Hindlimb muscle (tissue), 1 donor: ENCODE data around the gene CCNF. TPM values are rescaled to one million over a fixed set of nuclear protein-coding genes. Genes with fewer than 3 reads are reported as not detected.
"Not testable (repeated sequence)": the region's sequence is repeated elsewhere in the genome, so short reads cannot be mapped to it uniquely, and the experiment has no call there.

ENCODE experiments used
- DNase-seq: peaks from one replicate; pipeline ENCODE4 v3.0.0-alpha.2; 2013
- polyA plus RNA-seq: library from polyadenylated mRNA; unstranded; fragments of 120-200 nt; gene quantifications from one replicate; pipeline ENCODE4 v1.2.1, GENCODE V29; 2013; ENCODE audit not compliant: insufficient read length

The CCNF gene
- polyA plus RNA-seq, 1 donor, result 7.0 TPM

DNA sequence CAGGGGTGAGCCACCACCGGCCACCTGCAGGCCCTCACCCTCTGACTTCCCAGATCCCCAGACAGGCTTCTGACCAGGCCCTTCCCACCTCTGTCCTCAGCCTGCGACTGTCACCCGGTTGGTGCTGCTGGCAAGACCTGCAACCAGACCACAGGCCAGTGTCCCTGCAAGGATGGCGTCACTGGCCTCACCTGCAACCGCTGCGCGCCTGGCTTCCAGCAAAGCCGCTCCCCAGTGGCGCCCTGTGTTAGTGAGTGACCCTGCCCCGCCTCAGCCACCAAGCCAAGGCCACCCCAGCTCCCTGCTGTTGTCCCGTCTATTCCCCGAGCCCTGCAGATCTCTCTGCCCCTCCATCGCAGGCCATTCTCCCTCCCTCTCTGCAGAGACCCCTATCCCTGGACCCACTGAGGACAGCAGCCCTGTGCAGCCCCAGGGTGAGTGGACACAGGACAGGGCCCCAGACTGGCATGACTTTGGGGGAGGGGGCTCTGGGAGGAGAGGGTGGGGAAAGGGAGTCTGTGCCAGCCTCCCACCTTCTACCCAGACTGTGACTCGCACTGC is 43.7 kb downstream of the CCNF start:
- no peak for DNase-seq

DNA sequence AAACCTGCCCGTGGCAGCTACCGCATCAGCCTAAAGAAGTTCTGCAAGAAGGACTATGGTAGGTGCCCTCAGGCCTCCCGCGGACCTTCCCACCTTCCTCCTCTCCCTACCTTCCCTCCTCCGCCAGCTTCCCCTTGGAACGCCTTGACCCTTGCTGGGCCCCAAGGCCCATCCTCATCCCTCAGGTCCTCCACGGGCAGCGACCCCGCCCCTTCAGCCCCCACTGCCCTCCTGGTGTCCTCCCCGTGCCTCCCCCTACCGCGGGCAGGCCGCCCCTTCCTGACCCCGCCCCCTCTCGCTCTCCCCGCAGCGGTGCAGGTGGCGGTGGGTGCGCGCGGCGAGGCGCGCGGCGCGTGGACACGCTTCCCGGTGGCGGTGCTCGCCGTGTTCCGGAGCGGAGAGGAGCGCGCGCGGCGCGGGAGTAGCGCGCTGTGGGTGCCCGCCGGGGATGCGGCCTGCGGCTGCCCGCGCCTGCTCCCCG is 44.2 kb downstream of the CCNF start:
- no peak for DNase-seq

DNA sequence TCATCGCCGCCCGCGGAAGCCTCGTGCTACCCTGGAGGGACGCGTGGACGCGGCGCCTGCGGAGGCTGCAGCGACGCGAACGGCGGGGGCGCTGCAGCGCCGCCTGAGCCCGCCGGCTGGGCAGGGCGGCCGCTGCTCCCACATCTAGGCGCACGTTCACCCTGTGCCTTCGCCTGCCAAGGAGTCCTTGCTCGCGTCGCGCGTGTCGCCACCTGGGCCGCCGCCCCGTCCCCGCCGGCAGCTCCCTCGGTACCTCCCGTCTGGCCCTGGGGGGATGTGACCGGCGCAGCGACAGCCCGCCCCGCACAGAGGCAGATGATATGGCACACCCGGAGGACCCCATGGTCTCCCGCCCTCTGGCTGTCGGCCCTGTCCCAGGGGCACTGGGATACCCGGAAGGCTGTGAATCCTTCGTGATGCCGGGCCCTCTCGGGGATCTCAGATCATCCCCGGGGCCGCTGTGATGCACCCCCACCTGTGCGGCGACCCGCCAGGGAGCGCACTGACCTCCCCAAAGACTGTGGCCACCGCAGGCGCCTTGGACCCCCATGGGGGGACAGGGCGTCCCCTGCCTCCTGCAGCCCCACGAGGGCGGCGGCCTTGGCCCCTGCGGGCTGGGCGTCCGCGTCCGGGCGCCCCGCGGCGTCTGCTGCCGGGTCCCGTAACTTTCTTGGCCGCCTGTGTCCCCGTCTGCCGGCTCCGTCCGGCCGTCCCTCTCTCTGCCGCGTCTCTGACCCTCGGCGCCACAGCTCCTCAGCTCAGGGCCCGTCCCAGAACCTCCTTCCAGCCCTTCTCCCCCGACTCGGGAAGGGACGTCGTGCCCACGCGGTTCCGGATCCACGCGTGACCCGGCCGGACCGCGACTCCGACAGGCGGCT is 45.0 kb downstream of the CCNF start:
- peak; percentile 51 for DNase-seq

DNA sequence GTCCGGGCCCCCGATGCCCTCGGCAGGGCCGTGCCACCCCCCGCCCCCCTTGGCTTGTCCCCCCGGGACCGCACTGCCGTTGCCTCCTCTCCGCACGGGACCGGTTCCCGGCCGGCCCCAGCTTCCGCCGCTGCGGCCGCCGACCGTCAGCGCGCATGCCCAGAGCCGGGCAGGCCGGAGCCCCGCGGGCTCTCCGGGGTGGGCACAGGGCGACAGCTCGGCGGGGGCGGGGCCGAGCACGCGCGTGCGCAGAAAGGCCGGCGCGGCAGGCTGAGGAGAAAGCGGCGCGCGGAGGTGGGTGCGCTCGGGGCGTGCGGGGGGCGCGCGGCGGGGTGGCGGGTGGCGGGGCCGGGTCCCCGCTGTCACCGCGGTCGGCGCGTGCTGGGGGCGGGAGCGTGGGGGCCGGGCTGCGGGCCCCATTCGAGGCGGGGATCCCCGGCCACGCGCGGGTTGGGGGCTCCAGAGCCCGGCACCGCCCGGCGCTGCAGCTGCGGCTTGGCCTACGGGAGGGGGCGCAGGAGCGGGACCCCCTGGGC is 45.7 kb downstream of the CCNF start, which contains the start of gene TBC1D24:
Gene TBC1D24 (plus strand): TSS at position 251 of the 536 bp plus-strand sequence. CDS start 21,022 bp downstream, outside the sequence.
- DNase-seq, result peak; percentile 92

DNA sequence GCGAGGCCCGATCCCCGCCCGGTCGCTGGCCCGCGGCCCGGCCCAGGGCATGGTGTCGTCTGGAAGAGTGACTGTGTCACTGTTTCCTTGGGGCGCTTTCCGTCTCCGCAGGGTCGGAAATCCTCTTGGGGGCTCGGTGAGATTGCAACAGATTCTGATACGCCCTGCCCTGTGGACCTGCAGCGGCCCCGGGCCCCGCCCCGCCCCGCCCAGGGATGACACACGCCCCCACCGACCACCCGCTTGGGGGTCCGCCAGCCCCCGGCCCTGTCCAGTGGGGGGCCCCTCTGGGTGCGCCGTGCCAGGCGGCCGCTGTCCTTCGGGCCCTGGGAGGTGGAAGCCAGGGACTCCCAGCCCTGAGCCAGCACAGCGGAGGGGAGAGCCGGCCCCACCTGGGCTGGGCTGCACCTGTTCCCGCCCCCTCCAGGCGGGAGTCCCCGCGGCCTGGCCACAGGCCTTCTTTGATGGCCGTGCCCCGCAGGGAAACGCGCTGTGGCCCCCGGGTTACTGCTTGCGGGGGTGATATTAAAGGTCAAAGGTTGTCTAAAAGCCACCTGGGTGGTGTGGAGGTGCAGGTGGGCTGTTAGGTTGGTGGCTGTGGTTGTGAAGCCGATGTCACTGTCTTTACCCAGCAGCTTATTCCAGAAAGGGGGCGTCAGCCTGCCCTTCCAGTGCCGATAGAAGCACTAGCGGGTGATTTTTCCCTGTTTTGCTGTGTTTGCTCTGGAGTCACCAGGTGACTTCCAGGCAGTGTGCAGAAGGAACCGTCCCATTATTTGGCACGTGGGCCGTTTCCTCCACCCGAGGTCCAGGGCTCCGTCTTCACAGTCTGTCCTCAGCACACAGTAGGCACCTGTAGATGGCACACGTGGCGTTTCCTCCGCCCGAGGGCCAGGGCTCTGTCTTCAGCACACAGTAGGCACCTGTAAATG is 46.4 kb downstream of the CCNF start:
- DNase-seq, result no peak

DNA sequence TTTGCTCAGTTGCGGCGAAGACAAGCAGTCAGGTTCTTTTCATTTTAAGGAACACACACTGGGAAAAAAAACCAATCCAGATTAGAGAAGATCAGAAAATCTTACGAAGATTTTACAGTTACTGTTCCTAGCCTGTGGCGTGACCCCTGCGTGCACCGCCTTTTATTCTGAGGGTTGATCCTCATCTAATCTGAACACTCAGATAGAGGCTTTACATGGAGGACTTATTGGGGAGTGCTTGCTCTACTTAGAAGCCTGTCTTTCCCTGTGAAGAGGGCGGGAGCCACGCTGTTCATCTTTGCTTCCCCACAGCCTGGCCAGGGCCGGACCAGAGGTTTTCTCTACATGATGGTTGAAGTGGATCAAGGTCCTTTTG is 47.1 kb downstream of the CCNF start:
- DNase-seq, result no peak

DNA sequence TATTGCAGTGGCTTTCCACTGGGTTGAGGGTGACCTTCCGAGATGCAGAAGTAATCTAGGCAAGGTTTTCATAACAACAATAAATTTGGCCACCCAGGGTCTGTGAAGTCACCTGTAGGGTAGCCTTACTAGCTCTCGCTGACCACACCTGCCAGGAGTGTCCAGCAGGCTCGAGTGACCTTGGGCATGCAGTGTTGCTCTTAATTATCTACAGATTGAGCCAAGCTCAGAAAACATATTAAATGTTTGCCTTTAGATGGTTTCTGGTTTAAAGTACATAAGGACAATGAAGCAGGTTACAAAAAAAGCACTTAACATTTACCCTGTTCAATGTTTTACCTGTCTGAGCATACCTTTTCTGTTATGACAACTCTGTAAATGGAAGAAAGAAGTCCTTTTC is 47.5 kb downstream of the CCNF start:
- DNase-seq, result no peak

DNA sequence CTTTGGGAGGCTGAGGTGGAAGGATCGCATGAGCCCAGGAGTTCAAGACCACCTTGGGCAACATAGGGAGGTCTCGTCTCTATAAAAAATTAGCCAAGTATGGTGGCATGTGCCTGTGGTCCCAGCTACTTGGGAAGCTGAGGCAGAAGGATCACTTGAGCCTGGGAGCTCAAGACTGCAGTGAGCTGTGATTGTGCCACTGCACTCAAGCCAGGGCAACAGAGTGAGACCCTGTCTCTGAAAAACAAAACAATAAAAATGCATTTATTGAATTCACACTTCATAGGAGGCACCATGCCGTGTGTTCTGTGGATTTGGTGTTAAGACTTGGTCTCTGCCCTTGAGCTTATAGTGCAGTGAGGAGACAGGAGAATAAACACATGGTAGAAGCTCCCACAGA is 48.1 kb downstream of the CCNF start:
- DNase-seq, result no peak

DNA sequence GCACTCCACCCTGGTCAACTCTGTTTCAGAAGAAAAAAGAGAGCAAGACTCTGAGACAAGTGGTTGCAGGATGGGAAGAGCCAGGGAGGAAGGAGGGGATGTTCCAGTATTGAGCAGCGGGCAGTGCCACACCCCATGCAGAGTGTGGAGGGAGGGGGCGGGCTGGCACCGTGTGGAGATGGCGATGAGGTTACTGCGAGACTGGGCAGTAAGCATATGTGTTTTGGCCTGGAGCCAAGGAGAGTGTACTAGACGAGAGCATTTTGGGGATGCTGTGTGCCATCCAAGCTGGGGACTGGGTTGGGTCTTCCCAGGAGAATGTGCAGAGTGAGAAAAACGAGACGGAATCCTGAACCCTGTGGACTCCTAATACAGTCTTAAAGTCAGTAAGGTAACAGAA is 49.0 kb downstream of the CCNF start:
- no peak for DNase-seq

DNA sequence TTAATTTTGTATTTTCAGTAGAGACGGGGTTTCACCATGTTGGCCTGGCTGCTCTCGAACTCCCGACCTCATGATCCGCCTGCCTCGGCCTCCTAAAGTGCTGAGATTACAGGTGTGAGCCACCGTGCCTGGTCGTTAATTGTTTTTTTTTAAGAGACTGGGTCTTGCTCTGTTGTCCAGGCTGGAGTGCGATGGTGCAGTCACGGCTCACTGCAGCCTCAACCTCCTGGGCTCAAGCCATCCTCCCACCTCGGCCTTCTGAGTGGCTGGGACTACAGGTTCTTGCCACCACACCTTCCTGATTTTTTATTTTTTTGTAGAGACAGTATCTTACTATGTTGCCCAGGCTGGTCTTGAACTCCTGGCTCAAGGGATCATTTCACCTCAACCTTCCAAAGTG is 50.7 kb downstream of the CCNF start:
- not testable (repeated sequence) for DNase-seq

DNA sequence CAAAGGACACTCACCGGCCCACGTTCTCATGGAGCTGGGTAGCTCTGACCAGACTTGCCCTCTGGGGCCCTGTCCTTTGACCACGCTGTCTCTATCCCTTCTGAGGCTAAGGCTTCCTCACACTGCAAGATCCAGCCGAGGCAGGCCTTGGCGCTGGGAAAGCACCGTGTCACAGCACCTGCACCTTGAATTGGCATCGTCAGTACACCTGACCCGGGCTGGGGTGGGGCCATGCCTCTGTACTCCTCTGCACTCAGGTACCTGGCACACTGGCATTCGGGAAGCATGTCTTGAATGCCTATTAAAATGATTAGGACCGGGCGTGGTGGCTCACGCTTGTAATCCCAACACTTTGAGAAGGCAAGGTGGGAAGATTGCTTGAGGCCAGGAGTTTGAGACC is 51.7 kb downstream of the CCNF start:
- DNase-seq, result no peak

DNA sequence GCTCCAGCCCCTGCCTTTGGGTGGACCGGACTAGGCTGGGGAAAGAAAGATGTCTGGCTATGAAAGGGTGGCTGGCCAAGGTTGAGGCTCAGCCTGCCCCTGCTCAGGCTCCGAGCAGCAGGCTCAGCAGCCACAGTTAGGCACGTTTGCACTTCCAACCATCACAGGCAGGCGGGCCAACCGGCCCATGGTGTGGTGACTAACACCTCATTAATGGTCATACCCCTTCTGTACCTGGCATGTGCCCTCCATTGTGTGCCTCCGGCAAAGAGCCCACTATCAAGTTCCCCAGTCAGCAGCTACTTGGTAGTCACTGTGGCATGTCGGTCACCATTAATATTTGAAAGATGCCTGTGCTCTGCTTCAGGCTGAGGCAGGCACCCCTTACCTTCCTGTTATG is 52.4 kb downstream of the CCNF start:
- no peak for DNase-seq

DNA sequence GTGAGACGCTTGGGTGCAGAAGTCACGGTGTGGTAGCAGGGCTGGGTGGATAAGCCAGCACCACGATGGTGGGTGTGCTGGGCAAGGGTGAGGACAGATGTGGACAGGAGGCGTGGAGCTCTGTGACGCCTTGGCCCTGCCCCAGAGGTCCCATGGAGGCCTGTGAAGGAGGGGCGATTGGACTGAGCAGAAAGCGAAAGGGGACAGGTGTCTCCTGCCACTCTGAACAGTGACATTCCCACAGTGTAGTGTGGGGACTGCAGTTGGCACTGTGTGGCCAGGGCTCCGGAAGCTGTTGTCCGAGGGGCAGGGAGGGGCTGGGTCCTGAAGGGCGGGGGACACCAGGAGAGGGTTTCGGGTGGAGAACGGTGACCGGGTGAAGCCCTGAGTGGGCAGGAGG is 53.0 kb downstream of the CCNF start:
- no peak for DNase-seq

DNA sequence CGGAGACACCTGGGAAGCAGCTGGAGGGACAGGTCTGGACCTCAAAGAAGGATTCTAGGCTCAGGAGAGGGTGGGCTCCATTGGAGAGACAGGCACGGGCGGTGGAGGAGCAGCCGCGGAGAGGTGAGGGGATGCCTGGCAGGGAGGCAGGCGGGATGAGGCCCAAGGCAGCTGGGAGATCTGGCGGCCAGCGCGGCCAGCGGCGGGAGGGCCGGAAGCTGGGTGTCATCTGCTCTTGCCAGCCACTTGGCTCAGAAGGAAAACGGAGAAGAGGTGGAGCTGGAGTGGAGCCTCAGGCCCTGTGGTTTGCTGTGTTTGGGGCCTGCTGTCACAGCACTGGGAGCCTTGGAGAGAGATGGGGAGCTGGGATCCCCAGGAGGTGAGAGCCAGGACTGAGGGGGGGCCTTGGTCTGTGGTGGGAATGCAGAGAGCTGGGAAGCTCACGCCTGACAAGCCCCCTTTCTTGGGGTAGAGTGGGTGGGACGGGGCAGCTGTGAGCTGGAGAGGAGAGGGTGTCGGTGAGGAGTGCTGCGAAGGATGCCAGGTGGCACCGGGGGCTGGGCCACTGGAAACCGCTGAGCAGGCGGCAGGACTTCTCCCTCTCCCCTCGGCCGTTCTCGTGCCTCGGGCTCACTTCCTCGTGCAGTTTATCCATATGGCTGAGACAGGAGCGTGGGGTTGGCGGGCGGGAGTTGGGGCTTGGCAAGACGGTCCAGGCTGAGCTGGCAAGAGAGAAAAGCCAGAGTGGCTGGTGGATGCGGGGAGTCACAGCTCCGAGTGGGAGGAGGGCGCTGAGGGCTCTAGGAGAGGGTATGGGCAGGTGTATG is 53.7 kb downstream of the CCNF start:
- DNase-seq, result peak; percentile 75

DNA sequence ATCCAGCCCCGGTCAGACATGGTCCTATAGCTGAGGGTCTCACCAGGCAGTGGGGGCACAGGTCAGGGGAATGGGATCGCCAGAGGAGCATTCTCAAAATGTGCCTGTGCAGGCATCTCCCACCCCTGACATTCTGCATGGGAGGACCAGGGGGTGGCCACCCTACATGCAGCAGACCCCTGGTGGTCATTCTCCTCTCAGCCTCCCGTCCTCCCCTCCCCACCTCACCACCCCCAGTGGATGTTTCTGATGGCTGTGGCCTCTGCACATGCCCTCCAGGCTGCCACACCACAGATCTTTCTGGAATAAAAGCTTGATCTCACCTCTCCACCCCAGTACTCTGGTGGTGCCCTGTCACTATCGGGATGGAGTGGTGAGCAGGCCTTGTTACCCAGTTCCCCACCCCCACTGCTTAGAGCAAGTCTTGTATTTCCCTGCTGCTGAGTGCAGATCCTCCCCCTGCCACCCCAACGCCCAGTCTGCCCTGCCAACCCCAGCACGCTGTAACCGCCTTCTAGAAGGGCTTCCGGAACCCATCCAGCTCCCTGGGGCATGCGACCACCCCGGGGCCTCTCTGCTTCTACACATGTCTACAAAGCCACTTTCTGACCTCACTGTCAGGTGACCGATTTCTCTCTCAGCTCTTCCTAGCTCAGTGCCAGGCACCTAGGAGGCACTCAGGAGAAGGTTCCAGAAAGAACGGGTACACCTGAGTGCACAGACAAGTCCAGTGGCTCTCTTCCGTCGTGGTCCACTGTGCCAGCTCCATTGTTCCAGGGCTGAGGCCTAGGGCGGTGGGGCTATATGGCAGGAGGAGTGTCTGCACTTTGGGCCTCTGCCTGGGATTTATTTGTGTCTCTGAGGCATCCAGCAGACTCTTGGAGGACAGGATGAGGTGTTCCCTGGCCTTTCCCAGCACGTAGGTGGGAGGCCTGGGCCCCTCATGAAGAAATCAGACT is 55.0 kb downstream of the CCNF start:
- no peak for DNase-seq

DNA sequence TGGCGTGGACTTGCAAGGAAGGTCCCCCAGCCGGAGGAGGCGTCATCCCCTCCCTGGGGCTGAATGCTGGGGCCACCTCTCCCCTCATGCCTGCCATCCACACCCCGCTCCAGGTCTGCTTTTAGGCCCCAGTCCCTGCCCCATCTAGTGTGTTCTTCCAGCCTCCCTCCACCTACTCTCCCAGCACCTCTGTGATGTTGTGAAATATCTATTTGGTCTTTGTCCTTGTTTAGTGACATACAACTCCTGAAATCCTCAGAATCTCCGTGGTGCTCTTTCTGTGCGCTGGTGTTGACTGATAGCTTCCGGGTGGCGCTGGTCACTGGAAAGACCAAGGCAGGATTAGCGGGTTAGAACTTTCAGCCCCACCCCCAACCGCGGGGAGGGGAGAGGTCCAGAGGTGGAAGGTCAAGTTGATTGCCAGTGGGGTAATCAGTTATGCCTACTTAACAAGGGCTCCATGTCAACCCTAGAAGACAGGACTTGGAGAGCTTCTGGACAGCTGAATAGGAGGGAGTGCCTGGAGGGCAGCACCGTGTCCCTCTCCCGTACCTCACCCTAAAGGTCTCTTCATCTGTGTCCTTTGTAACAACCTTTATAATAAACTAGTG is 55.8 kb downstream of the CCNF start:
- DNase-seq, result no peak

DNA sequence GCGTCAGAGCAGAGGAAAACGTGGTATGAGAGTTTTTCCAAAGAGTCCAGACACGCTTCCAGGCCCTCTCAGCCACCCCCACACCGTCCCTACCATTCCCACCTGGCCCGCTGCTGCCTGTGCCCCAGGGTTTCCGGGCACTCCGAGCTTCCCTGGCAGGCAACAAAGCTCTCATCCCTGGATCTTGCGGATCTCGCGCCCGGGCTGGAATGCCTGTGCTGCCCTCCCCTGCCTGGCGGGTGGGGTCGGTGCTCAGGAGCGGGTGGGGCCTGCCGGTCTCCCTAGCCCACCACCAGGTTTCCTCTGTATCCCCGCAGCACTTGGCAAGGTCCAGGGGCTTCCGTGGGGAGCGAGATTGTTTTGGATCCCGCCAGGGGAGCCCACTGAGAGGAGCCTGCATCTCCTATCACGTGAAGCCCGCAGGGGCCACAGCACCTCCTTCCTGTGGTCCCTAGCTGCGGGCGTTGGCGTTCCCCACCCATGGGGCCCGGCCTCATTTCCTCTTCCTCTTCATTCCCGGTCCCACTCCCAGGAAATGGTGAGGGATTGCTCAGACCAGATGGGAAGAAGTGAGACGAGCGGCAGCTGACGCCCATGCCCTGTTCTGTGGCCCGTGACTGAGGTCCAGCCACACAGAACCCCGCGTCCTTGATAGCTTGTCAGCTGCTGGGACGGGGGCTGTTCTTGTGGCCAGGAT is 56.7 kb downstream of the CCNF start:
- DNase-seq, result no peak

DNA sequence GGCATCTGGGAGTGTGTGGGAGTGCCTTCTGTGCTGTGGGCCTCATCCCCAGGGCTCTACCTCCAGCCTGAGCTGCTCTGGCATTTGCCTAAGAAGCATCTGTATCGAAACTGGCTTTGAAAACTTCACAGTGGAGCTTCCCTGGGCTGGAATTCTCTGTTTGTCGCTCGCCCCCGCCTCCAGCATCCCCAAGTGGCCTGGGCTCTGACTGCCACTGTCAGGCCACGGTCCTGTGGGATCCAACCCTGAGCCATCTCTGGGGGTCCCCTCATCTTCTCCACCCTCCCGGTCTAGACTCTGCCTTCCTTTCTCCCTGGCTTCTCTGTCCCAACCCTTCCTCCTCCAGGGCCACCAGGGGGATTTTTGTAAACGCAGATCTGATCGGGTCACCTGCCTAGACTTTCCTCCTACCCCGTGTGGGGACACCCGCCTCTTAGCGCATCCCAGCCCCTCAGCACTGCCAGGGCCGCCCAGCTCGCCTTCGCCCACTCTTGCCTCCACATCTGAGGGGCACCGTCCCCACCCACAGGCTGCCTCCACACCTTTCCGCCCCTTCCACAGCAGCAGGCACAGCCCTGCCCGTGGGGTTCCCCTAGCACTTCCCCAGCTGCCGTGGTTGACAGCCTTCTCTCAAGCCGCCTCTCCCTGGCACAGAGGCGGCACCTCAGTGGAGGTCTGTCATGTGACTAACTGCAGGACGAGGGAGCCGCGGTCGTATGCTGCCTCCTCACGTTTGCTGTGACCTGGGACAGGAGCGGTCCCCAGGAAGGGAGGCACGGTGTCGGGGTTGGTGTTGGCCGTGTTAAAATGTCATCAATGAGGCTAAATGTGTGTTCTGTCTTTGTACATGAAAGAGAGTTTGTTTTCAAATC is 57.6 kb downstream of the CCNF start:
- no peak for DNase-seq

DNA sequence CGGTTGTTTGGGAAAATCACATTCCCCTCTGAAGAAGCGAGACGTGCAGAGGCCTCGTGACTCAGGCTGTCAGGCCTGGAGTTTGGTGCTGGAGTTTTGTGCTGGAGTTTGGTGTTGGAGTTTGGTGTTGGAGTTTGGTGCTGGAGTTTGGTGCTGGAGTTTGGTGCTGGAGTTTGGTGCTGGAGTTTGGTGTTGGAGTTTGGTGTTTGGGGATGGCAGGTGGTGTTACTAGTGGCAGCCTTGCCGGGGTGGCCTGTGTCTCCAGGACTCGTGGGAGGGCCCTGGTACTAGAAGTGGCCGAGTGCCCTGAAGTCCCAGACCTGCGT is 58.2 kb downstream of the CCNF start:
- no peak for DNase-seq
